ENCODE results near the gene SLC26A1.
"Not testable (repeated sequence)": the region's sequence is repeated elsewhere in the genome, so short reads cannot be mapped to it uniquely, and the experiment has no call there.

SLC26A1 gene

DNA sequence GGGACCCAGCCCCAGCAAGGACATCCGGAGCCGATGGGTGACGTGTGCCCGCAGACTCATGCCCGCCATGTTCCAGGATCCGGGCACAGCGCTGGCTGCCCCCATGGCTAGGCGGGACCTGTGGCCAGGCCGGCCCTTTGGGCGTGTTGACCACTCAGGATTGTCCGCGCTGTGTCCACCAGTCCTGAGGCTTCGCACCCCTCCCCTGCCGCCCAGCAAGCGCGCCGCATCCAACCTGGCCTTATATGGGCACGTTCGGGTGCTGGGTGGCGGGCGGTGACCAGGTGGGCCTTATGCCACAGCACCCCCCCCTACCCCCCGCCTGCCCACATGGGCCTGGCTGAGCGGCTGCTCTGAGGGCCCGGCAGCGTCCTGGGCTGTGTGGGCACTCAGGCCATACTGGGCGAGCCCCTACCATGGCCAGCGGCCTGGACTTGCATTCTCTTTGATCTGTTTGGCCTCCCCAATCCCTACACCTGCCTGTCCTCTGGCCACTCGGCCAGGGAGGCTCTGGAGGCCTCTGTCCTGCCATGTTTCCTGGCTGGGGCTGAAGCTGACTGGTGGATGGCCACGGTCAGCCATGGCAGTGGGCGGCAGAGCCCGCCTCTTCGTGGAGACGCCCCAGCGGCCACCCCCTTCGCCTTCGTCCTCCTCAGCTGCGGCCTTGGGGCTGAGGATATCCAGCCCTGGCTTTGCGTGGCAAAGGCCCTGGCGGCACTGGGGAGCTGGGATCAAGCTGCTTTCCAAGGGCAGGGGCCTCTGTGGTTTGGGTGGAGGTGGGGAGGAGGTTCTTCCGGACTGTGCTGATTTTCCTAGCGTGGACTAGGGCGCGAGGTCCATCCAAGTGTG, 20.2 kb upstream of the SLC26A1 start:
- DNase-seq: no peak

DNA sequence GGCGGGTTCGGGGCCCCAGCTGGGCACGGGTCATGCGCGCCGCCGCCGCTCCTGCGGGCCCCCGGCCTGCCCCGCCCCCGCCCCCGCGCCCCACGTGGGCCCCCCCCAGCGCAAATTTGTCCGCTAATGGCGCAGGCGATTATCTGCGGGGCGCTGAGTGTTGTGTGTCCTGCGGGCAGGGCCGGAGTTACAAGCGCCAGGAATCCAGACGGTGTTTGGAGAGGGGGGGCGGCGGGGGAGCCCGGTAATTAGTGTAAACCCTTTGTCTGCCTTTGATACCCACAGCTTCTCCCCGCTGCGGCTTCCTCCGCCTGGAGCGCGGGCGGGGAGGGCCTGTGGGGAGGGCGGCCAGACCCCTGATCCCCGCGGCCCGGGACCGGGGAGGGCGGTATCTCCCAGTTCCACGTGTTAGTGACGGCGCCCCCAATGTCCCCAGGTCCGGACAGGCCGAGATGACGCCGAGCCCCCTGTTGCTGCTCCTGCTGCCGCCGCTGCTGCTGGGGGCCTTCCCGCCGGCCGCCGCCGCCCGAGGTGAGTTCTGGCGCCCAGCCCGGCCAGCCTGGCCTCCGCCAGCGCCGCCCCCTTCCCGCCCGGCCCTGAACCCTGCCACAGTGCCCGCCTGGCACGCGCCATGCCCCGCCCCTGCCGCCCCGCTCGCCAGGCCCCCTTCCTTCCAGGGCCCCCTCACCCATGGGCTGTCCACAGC, 19.0 kb upstream of the SLC26A1 start:
- peak; percentile 38 for DNase-seq

DNA sequence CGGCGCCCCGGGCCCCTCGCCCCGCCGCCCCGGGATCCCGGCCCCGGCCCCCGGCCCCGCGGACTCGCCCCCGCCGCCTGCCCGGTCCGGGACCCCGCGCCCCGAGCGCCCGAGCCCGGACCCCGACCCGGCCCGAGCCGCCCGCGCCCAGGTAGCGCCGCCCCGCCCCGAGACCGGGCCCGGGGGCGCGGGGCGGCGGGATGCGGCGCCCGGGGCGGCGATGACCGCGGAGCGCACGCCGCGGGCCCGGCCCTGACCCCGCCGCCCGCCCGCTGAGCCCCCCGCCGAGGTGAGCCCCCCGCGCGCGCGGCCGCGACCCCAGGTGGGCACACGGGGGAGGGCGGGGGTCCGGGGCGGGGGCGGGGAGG, 18.4 kb upstream of the SLC26A1 start:
- DNase-seq: no peak

DNA sequence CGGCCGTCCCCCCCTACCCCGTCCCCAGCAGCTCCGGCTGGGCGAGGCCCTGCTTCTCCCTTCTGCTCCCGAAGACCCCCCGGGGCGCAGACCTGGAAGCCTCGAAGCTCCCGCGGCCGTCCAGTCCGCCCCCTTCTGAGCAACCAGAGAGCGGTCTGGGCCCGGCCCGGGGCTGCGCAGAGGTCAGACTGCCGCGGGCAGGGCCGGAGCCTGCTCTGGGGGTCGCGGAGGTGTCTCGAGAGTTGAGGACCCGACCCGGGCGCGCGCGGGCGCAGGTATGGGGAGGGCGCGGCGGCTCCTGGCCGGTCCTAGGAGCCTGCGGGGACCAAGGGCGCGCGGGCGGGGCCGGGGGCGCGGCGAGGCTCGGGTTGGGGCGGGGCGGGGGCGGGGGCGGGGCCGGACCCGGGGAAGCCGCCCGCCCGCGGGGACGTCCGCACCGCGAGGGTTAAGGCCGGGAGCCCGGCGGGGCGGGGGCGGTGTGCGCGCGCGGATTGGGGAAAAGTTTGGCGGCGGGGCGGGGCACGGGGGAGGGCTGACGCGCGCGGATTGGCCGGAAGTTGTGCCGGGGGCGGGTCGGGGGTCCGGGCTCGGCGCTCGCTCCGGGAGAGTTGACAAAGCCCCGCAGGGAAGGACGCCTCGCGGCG, 17.9 kb upstream of the SLC26A1 start, which contains the start of gene FGFRL1:
TSS of gene FGFRL1 (plus strand) at position 605 of the 644 bp plus-strand sequence. CDS start 860 bp downstream, outside the sequence.
- peak; percentile 91 for DNase-seq

DNA sequence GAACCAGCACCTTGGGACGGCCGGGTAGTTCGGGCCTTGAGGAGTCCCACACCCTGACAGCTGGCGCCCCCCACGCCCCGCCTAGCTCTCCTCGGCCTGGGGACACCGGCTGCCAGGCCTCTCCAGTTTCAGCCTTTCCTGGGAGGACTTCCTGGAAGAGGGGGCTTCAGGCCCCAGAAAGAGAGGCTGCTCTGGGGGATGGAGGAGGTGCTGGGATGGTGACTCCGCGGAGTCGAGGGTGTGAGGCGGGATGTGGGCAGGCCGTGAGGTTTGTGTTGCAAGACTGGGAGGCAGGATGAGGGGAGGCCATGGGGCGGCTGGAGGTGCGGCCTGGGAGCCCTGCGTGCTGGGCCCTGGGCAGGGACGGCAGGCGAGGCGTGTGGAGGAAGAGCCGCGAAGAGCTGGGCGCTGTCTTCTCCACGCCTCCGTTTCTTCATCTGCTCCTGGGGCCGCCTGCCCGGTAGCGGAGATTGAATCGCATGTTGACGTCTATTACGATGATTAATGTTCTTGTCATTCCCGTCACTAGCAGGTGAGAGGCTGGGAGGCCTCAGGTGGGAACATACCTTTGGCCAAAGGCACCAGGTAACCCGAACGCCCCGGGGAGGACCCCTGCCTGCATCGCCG, 17.3 kb upstream of the SLC26A1 start:
- peak; percentile 78 for DNase-seq

DNA sequence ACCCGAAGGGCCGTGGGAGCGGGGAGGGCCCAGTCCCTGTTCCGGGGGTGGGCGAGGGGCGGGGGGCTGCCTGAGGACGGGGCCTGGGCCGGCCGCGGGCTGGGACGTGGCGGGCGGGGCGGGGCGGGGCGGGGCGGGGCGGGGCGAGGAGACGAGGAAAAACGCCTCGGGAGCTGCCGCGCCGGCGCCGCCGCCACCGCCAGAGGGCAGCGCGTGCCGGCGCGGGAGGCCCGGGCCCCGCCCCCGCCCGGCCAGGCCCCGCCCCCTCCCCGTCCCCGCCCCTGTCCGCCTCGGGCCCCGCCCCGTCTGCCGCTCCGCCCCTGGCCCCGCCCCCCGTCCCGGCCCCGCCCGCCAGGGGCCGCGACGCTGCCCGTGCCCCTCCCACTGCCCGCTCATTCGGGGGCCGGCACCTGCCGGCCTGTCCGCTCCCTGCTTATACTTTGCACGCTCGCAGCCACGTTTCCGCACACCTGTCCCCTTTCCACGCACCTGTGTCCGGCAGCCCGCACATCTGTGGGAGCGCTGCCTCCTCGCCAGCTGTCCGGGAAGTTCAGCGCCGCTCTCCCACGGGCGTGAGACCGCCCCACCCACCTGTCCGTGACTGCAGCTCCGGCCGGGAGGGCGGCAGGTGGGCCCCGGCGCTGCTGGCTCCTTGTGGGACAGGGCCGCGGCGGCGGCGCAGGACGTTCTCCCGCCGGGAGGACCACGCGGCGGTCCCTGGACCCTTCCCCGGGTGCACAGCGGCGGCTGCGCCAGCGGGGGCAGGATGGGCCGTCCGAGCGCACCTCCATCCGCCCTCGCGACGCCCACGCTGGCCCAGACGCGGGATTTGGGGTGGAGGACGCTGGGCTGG, 16.6 kb upstream of the SLC26A1 start:
- DNase-seq: peak; percentile 60

DNA sequence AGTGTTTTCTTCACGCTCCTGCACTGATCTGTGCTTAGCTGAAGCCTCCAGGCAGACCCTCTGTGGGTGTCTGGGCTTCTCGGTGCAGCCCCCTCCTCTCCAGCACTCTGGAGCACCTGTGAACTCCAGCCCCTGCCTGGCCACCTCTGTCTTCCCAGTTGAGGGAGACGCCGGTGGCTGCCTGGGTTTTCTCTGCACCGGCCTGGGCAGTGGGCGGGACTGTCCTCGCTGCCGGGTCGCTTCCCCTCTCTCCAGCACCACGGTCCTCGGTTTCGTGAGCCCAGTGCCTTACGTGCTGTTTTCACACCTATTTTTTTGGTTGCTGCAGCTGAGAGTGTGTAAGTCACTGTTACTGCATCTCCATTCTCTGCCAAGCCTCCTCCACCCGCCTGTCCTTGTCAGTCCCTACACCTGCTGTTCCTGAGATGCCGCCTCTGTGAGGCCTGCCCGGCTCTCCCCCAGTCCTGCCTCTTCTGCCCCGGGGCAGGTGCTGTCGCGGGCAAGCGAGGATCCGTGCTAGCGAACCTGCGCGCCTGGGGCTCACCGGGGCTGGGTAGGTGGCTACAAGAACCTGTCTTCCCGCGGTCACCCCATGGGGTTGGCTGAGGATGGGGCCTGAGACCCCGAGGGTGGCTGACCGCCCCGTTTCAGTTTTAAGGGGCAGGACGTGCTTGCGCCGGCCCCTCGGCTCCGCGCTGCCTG, 15.8 kb upstream of the SLC26A1 start:
- DNase-seq: no peak

DNA sequence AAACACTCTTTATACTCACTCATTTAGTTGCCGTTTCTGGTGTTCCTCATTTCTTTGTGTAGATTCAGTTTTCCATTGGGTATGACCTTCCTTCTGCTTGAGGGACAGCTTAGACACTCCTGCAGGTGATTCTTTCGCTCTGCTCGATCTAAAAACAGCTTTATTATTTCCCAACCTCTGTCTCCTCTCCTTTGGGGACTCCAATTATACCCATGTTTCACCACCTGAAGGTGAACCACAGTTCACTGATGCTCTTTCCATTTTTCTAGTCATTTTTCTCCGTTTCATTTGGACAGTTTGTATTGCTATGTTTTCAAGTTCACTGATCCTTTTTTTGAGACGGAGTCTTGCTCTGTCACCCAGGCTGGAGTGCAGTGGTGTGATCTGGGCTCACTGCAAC, 13.7 kb upstream of the SLC26A1 start:
- no peak for DNase-seq

DNA sequence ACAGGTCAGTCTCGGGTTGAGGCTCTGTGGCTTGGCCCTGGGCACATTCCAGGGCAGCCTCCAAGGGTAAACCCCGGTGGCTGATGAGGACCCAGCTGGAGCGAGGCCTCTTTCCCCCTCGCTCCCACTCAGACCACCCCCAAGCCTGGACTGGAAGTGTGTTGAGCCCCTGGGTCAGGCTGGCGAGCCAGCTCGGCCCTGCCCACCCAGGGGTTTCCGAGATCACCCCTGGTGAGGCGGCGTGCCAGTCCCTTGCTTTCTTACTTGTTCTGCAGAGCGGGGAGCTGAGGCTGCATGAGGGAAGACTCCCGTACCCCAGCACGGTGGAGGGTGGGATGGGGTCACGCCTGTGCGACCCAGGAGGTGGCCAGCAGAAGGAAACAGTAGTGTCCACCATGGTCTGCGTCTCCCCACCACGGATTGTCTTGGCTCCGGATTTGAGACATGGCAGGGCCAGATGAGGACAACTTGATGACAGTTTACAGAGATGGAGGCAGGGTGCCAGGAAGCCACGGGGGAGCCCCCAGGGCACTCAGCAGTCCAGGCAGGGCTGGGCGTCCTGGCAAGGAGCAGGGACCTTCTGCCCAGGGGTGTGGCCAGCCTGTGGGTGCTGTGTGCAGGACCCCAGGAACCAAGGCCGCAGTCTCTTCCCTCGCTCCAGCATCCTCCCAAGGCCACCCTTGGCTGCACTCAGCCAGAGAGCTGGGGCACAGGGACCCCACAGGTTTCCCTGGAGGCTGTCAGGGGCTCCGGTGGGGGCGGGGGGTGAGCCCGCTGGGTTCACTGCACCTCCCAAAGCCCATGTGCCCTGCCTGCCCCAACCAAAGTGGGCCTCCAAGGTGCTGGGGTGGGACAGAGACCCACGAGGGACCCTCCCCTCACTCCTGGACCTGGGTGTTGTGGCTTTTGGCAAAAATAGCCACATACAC, 11.6 kb upstream of the SLC26A1 start:
- no peak for DNase-seq

DNA sequence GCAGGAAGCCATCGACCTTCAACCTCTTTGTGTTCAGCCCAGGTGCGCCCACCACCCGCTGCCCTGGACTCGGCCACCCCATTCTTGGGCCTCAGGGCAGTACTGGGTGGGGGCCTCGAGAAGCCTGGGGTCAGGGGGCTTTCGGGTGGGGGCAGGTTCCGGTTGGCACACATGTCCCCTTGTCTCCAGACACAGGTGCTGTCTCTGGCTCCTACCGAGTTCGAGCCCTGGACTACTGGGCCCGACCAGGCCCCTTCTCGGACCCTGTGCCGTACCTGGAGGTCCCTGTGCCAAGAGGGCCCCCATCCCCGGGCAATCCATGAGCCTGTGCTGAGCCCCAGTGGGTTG, 10.8 kb upstream of the SLC26A1 start:
- DNase-seq: no peak

DNA sequence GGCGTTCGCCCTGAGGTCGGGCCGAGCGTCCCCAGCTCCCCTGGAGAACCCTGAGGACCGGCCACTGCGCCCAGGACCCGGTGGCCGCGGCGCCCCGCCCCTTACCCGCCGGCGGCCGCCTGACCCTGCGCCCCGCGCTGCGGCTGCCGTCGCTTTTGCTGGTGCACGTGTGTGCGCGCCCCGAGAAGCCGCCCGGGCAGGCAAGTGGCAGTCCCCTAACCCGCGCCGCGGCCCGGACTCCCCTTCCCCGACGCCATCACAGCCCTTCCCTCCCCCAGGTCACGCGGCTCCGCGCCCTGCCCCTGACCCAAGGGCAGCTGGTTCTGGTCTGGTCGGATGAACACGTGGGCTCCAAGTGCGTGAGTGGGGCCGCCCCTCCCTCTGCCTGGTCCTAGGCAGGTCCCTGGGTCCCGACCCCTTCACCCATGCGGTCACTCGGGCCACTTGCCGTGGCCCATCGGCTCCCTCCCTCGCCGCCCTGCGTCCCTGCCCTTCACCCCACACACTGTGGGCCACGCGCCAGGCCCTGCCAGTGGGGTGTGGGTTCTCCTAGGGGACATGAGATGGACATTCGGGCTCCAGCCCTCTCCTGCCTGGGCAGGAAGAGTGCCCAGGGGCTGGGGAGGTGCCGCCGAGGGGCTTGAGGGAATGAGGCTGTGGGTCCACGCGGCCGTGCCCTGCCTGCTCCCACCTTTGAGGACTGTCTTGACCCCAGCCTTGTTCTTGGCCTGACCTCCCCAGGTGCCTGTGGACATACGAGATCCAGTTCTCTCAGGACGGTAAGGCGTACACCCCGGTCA, 10.3 kb upstream of the SLC26A1 start:
- DNase-seq: no peak

DNA sequence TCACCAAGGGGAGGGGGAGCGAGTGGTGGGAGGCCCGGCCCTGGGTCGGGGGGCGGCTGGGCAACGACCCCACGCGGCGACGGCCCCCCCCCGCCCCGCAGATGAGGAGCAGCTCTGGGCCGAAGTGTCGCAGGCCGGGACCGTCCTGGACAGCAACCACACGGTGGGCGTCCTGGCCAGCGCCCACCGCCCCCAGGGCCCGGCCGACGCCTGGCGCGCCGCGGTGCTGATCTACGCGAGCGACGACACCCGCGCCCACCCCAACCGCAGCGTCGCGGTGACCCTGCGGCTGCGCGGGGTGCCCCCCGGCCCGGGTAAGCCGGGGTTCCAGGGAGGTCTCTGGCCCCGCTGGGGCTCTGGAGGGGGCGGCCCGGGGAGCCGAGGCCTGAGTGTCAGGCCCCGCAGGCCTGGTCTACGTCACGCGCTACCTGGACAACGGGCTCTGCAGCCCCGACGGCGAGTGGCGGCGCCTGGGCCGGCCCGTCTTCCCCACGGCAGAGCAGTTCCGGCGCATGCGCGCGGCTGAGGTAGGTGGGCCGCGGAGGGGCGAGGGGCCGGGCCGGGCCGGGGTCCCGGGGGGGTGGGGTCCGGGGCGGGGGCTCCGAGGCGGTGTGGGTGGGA, 9.5 kb upstream of the SLC26A1 start:
- DNase-seq: no peak

DNA sequence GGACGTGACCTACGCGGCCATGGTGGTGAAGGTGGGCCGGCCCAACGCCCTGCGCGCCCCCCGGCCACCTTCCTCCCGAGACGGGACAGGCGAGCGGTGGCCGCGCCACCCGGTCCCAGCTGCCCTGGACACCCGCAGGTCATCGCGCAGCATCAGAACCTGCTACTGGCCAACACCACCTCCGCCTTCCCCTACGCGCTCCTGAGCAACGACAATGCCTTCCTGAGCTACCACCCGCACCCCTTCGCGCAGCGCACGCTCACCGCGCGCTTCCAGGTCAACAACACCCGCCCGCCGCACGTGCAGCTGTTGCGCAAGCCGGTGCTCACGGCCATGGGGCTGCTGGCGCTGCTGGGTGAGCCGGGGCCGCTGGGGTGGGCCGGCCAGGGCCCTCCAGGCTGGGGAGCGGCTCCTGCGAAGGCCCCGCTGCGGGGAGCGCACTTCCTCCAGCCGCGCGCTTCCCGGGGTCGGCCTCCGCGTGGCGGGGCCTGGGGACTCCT, 9.0 kb upstream of the SLC26A1 start:
- no peak for DNase-seq

DNA sequence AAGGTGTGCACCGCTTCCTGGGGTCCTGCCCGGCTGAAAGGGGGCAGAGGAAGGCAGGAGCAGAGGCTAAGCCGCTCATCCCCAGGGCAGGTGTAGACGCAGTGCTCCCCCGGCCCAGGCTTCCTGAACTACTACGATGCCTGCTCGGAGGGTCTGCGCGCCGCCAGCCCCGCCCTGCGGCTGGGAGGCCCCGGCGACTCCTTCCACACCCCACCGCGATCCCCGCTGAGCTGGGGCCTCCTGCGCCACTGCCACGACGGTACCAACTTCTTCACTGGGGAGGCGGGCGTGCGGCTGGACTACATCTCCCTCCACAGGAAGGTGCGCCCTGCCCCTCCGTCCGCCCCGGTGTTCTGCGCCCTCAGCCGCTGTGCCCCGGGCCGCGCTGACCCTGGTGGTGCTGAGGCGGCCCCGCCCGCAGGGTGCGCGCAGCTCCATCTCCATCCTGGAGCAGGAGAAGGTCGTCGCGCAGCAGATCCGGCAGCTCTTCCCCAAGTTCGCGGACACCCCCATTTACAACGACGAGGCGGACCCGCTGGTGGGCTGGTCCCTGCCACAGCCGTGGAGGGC, 8.4 kb upstream of the SLC26A1 start:
- DNase-seq: no peak

DNA sequence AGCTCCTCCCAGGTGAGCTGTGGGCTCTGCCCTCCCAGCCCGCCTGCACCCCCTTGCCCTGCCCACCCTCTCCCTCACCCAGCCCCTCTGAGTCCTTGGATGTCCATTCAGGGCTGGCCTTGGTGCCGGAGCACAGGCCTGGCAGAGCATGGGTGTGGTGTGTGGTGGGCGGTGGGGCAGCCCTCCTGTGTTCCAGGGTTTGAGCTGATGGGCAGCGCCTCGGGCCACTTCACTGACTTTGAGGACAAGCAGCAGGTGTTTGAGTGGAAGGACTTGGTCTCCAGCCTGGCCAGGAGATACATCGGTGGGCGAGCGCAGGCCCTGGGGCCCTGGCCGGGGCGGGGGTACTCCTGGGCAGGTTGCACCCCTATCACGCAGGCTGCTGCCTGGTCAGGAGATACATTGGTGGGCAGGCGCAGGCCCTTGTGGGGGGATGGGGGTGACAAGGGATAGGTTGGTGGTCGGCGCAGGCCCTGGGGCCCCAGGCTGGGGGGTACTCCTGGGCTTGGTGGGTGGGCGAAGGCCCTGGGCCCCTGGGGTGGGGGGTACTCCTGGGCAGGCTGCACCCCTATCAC, 7.6 kb upstream of the SLC26A1 start:
- DNase-seq: no peak

DNA sequence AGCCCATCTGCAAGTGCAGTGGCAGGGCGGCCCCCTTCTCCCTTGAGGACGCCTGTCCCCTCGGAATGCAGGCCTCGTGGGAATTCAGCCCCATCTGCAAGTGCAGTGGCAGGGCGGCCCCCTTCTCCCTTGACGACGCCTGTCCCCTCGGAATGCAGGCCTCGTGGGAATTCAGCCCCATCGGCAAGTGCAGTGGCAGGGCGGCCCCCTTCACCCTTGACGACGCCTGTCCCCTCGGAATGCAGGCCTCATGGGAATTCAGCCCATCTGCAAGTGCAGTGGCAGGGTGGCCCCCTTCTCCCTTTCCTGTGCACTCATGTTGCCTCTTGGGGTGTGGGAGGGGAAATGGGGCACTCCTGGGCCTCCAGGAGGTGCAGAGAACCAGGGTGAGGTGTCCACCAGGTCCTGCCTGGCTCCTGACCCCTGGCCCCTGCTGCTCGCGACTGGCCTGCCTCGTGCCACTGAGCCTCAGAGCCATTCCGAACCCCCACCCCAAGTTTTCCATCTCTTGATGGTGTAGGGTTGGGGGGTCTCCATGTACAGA, 6.8 kb upstream of the SLC26A1 start:
- DNase-seq: no peak

DNA sequence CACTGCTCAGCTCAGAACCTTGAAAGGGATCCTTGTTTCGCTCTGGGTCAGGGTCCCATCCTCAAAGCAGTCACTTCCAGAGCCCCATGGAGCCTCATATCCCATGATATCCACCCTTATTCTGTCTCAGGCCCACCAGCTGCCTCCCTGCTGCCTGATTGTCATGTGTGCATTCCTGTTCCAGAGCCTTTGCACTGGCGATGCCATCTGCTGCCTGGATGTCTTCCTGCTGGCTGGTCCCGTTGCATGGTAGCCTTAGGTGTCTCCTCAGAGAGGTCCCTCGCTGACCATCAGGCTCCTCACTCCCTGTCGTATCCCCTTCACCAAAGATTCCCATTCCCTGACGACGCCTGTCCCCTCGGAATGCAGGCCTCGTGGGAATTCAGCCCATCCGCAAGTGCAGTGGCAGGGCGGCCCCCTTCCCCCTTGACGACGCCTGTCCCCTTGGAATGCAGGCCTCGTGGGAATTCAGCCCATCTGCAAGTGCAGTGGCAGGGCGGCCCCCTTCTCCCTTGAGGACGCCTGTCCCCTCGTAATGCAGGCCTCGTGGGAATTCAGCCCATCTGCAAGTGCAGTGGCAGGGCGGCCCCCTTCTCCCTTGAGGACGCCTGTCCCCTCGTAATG, 6.1 kb upstream of the SLC26A1 start:
- DNase-seq: not testable (repeated sequence)
